Astrocyte (in vitro differentiated cells and primary cell): Measurements from ENCODE around the gene NCKAP5L. TPM values are rescaled to one million over a fixed set of nuclear protein-coding genes. Genes with fewer than 3 reads are reported as not detected.

Source experiments
- DNase-seq: peaks from one replicate; pipeline ENCODE4 v3.0.0-alpha.2; 2010; ENCODE audit warnings: low read depth
- FAIRE-seq: peaks from 2 replicates; lab custom pipeline; 2011; peaks lifted over from hg19 to GRCh38; lab: Jason Lieb, UNC
- H2AFZ ChIP-seq: 2 replicates; pipeline ENCODE4 v1.6.0; 2012; ENCODE audit warnings: low read depth, low read length, inconsistent platforms
- H3K27ac ChIP-seq: 2 replicates; pipeline ENCODE4 v1.5.1; 2011; ENCODE audit warnings: low read depth, low read length, inconsistent platforms
- H3K27me3 ChIP-seq: 2 replicates; pipeline ENCODE4 v1.6.0; 2011; ENCODE audit warnings: low read length, inconsistent platforms; ENCODE audit not compliant: insufficient read depth
- H3K36me3 ChIP-seq: 2 replicates; pipeline ENCODE4 v1.5.1; 2011; ENCODE audit warnings: low read length, inconsistent platforms; ENCODE audit not compliant: insufficient read depth
- H3K4me1 ChIP-seq: 2 replicates; pipeline ENCODE4 v1.5.1; 2011; ENCODE audit warnings: low read length, inconsistent platforms; ENCODE audit not compliant: insufficient read depth
- H3K4me2 ChIP-seq: 2 replicates; pipeline ENCODE4 v1.6.0; 2012; ENCODE audit warnings: low read length, inconsistent platforms
- H3K4me3 ChIP-seq: 2 replicates; pipeline ENCODE4 v1.5.1; 2011; ENCODE audit warnings: low read depth, mild to moderate bottlenecking, low read length, inconsistent platforms; ENCODE audit not compliant: insufficient read depth
- H3K79me2 ChIP-seq: 2 replicates; pipeline ENCODE4 v1.6.0; 2012; ENCODE audit warnings: mild to moderate bottlenecking, low read length, inconsistent platforms; ENCODE audit not compliant: insufficient read depth
- H3K9ac ChIP-seq: 2 replicates; pipeline ENCODE4 v1.6.0; 2012; ENCODE audit warnings: mild to moderate bottlenecking, low read length, inconsistent platforms
- H3K9me3 ChIP-seq: 2 replicates; pipeline ENCODE4 v1.5.1; 2012; ENCODE audit warnings: low read depth, mild to moderate bottlenecking, low read length, inconsistent platforms; ENCODE audit not compliant: insufficient read depth
- H4K20me1 ChIP-seq: 2 replicates; pipeline ENCODE4 v1.6.0; 2012; ENCODE audit warnings: low read length, inconsistent platforms; ENCODE audit not compliant: insufficient read depth
- H3K27ac Mint-ChIP-seq: one replicate; pipeline ENCODE4 v1.8.0; 2021; ENCODE audit warnings: mild to moderate bottlenecking, mixed read lengths; ENCODE audit not compliant: unreplicated experiment
- H3K27me3 Mint-ChIP-seq: one replicate; pipeline ENCODE4 v1.8.0; 2021; ENCODE audit warnings: low read depth, mixed read lengths; ENCODE audit not compliant: unreplicated experiment
- H3K36me3 Mint-ChIP-seq: one replicate; pipeline ENCODE4 v1.8.0; 2021; ENCODE audit warnings: low read depth, mixed read lengths; ENCODE audit not compliant: unreplicated experiment
- H3K4me1 Mint-ChIP-seq: one replicate; pipeline ENCODE4 v1.8.0; 2021; ENCODE audit warnings: low read depth, mixed read lengths; ENCODE audit not compliant: unreplicated experiment
- H3K4me3 Mint-ChIP-seq: one replicate; pipeline ENCODE4 v1.8.0; 2021; ENCODE audit warnings: mild to moderate bottlenecking, moderate library complexity, mixed read lengths; ENCODE audit not compliant: unreplicated experiment
- H3K9me3 Mint-ChIP-seq: one replicate; pipeline ENCODE4 v1.8.0; 2021; ENCODE audit warnings: mild to moderate bottlenecking, mixed read lengths; ENCODE audit not compliant: unreplicated experiment
- CTCF ChIP-seq: IDR thresholded peaks from 2 replicates; pipeline ENCODE4 v1.5.1; 2011; ENCODE audit warnings: low read depth, mild to moderate bottlenecking, inconsistent platforms, low read length, moderate library complexity; ENCODE audit not compliant: insufficient read depth
- EZH2 ChIP-seq: IDR thresholded peaks from 2 replicates; pipeline ENCODE4 v1.6.1; 2012; ENCODE audit warnings: mild to moderate bottlenecking, low read length, inconsistent platforms; ENCODE audit not compliant: insufficient read depth
- total RNA-seq: library from RNA; stranded (reverse); gene quantifications from 2 replicates; pipeline ENCODE4 v1.2.1, GENCODE V29; 2021

The NCKAP5L gene
- total RNA-seq, 1 donor from 2014 or later, result 59.5 TPM

GRCh38 chr12:49871263-49871561, 43.0 kb upstream of the NCKAP5L start:
- Mint-ChIP-seq H3K4me3 (no peak overlapping the region), H3K9me3 (peaks cover 2% of the 10 kb centered on the region), H3K27me3 (peaks cover 51% of the 10 kb centered on the region), H3K4me1 (peaks cover 16% of the 10 kb centered on the region), H3K36me3 (no peaks in the 10 kb centered on the region), H3K27ac (no peak overlapping the region)
- FAIRE-seq (no peak), DNase-seq (no peak)
- Histone ChIP-seq H3K9ac (no peak overlapping the region), H3K27ac (no peak overlapping the region), H4K20me1 (no peaks in the 10 kb centered on the region), H2AFZ (no peak overlapping the region), H3K27me3 (peaks cover 4% of the 10 kb centered on the region), H3K4me1 (peaks cover 16% of the 10 kb centered on the region), H3K4me2 (no peak overlapping the region), H3K9me3 (no peaks in the 10 kb centered on the region), H3K36me3 (no peaks in the 10 kb centered on the region), H3K4me3 (no peak overlapping the region), H3K79me2 (no peaks in the 10 kb centered on the region)
- TF ChIP-seq EZH2 (no peak), CTCF (no peak)

- Histone ChIP-seq H3K9me3 (no peaks in the 10 kb centered on the region), H3K36me3 (no peaks in the 10 kb centered on the region), H3K4me3 (no peak overlapping the region), H3K79me2 (no peaks in the 10 kb centered on the region), H2AFZ (no peak overlapping the region), H3K9ac (no peak overlapping the region), H3K27ac (no peak overlapping the region), H4K20me1 (no peaks in the 10 kb centered on the region), H3K4me1 (peaks cover 16% of the 10 kb centered on the region), H3K4me2 (no peak overlapping the region), H3K27me3 (peaks cover 4% of the 10 kb centered on the region)
- no peaks in the 10 kb centered on the region for H3K36me3 Mint-ChIP-seq
- no peak overlapping the region for H3K4me3 Mint-ChIP-seq
- H3K27me3 Mint-ChIP-seq, result peaks cover 52% of the 10 kb centered on the region
- FAIRE-seq (no peak), DNase-seq (no peak)
- H3K4me1 Mint-ChIP-seq, result peaks cover 16% of the 10 kb centered on the region
- no peak overlapping the region for H3K27ac Mint-ChIP-seq
- H3K9me3 Mint-ChIP-seq, result peaks cover 2% of the 10 kb centered on the region
- TF ChIP-seq EZH2 (no peak), CTCF (no peak)
These were observed 42.5 kb upstream of the NCKAP5L start for GRCh38 chr12:49870501-49871262.

GRCh38 chr12:49869816-49870500, 41.7 kb upstream of the NCKAP5L start:
- TF ChIP-seq EZH2, result no peak
- TF ChIP-seq CTCF, result no peak
- Histone ChIP-seq H3K9me3 (no peaks in the 10 kb centered on the region), H3K9ac (no peak overlapping the region), H3K4me1 (peaks cover 16% of the 10 kb centered on the region), H3K4me2 (no peak overlapping the region), H3K36me3 (no peaks in the 10 kb centered on the region), H3K27ac (no peak overlapping the region), H3K79me2 (no peaks in the 10 kb centered on the region), H3K4me3 (no peak overlapping the region), H4K20me1 (no peaks in the 10 kb centered on the region), H3K27me3 (peaks cover 4% of the 10 kb centered on the region), H2AFZ (no peak overlapping the region)
- no peak for DNase-seq
- no peak overlapping the region for H3K27ac Mint-ChIP-seq
- peaks cover 2% of the 10 kb centered on the region for H3K9me3 Mint-ChIP-seq
- peaks cover 16% of the 10 kb centered on the region for H3K4me1 Mint-ChIP-seq
- peaks cover 54% of the 10 kb centered on the region for H3K27me3 Mint-ChIP-seq
- no peaks in the 10 kb centered on the region for H3K36me3 Mint-ChIP-seq
- no peak overlapping the region for H3K4me3 Mint-ChIP-seq
- no peak for FAIRE-seq
